ENCODE data around the gene ADAMTS10.
A peak's percentile ranks its signal among the peaks of the same experiment; 100 is the strongest.
"Not testable (repeated sequence)": the region's sequence is repeated elsewhere in the genome, so short reads cannot be mapped to it uniquely, and the experiment has no call there.

Gene ADAMTS10

DNA sequence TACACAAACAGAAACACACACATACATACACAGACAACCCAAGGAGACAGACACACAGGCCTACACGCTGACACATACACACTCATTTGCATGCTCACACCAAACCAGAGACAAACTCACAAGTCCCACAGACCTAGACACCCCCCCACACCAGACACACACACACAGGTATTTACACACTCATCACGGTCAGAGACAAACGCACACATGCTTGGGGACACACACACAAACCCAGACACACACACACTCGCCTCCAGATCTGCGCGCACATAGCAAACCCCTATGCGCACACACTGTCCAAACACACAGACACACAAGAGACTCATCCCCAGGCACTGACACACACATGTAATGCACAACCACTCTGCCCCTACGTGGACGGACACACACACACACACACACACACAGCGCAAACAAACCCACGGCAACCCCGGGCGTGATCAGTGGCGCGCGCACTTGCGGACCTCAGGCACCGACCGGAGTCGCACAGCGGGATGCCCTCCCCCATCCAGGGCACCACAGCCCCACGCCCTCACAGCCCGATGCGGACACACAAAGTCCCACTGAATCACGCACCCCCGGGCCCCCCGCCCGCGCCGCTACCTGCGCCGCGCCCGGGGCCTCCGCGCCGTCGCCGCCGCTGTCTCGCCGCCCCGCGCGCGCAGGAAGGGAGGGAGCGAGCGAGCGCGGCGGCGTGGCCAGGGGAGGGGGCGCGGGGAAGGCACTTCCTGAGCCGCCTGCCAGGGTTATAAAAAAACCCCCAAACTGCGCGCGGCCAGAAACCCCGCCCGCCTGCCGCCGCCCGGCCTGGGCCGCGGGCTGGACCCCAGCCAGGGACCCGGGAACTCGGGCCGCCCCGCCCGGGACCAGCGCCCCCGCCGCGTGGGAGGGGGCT lies at the start of gene ADAMTS10:
ADAMTS10 (minus strand) TSS at position 675 of the 895 bp plus-strand sequence. CDS start 5,005 bp downstream, outside the sequence.
- no peak for DNase-seq (ENCODE audit: low read depth, low spot score)

DNA sequence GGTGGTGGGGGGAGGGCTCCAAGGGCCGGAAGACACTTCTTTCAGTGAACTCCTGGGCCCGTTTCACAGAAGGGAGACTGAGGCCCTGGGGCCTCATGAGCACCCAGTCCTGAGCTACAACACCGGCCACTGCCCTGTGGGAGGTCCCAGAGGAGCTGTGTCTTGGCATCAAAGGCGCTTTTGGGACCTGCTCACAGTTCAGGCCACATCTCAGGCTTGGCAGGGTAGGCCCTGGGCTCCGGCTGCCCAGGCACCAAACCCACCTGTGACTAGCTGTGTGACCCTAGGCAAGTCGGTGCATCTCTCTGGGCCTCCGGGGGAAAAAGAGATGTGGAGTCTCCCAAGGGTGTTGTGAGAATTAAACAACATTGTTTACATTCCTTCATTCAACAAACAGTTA lies 49.4 kb upstream of the ADAMTS10 start:
- DNase-seq (ENCODE audit: low read depth, low spot score) = no peak

DNA sequence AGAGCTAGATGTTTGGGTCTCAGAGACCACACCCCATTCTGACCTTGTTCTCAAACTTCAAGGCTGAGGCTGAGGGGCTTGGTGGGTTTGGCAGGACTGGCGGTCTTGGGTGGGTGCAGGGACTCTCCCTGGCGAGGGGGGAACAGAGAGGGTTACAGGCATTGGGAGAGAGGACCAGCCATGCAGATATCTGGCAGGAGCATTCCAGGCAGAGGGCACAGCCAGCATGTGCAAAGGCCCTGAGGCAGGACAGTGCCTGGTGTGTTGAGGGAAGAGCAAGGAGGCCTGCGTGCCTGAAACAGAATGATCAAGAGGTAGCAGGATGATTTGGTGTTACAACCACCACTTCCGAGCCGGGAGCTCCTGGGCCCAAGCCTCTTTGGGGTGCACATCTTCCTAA lies 47.4 kb upstream of the ADAMTS10 start:
- no peak for DNase-seq (ENCODE audit: low read depth, low spot score)

DNA sequence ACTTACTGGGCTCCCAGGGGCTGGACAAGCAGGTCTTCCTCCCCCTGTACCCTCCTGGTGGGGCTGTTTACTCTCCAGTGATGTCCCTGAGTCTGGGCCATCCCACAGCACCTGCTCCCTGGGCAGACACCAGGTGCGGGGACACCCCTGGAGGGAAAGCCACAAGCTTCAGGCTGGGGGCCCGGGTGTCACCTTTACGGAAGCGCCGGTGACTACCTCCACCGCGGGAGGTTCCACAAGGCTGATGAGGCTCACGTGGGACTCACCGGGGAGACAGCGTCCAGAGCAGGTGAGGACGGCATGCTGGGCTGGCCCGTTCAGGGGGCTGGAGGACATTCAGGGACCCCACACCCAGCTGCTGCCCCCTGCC lies 44.8 kb upstream of the ADAMTS10 start:
- no peak for DNase-seq (ENCODE audit: low read depth, low spot score)

DNA sequence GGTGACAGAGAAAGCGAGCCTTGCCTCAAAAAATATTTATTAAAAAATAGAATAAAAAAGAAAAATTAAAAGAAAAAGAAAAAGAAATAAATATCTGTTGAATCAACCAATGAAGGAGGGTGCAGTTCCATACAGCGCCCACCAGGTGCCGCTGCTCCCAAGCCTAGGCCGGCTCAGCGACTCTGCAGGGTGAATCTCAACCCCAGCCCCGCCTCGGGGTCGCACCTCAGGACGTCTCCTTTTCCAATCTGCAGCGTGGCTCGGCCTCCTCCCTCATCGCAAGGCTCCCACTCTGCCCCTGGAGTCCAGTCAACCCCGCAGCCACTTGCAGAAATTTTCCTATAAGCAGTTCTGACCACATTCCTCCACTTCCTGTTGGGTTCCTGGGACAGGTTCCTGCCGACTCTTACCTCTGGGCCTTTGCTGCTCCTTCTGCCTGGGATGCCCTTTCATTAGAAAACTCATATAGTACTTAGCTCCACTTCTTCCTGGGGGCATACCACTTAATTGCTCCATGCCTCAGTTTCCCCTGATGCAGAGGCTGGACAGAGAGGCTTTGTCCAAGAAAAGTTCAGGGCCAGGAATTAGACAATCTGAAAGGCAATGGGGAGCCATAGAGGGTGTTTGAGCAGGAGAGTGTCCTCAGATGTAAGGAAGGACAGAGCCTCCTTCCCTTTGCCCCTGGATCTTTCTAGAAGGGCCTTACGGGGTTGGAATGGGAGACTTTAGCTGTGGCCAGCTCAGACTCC lies 44.2 kb upstream of the ADAMTS10 start:
- DNase-seq (ENCODE audit: low read depth, low spot score) = no peak

DNA sequence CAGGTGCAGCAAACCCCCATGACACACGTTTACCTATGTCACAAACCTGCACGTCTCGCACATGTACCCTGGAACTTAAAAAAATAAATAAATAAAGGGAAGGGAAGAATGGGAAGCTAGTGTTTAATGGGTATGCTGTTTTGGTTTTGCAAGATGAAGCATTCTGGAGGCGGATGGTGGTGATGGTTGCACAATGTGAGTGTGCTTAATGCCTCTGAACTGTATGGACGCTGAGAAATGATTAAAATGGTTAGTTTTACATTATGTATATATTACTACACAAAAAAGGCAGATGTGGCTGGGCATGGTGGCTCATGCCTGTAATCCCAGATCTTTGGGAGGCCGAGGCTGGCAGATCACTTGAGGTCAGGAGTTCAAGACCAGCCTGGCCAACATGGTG lies 37.7 kb upstream of the ADAMTS10 start:
- no peak for DNase-seq (ENCODE audit: low read depth, low spot score)

DNA sequence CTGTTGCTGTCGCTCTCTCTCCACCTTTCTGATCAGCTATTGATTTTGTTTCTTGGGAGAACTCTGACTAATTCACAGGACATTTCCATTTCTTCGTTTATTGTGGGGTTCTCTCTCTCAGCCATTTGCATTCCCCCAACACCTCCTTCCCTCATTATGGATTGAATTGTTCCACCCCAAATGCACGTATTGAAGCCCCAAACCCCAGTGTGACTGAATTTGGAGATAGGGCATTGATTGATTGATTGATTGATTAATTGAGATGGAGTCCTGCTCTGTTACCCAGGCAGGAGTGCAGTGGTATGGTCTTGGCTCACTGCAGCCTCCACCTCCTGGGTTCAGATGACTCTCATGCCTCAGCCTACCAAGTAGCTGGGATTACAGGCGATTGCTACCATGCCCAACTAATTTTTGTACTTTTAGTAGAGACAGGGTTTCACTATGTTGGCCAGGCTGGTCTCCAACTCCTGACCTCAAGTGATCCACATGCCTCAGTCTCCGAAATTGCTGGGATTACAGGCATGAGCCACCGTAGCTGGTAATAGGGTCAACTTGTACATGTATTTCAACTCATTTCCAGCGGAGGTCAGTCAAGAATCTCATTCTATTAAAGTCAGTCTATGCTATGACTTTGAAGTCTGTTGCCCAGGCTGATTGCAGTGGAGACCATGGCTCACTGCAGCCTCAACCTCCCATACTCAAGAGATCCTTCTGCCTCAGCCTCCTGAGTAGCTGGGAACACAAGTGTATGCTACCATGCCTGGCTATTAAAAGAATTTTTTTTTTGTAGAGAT lies 33.5 kb upstream of the ADAMTS10 start:
- no peak for DNase-seq (ENCODE audit: low read depth, low spot score)

DNA sequence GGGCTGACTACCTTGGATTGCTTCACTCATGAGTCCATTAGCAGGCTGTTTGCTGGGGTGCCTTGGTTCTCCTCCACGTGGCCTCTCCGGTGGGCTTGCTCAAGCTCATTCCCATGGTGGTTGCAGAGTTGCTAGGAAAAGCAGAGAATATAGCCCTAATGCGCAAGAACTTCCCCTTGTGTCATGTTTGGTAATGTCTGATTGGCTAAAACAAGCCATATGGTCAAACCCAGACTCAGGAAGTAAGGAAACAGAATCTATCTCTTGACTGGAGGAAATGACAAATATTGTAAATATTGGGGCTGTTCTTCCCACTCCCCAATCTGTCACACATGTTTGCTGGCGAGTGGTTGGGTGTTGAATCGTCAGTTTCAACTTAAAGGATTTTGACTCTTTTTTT lies 32.0 kb upstream of the ADAMTS10 start:
- no peak for DNase-seq (ENCODE audit: low read depth, low spot score)

DNA sequence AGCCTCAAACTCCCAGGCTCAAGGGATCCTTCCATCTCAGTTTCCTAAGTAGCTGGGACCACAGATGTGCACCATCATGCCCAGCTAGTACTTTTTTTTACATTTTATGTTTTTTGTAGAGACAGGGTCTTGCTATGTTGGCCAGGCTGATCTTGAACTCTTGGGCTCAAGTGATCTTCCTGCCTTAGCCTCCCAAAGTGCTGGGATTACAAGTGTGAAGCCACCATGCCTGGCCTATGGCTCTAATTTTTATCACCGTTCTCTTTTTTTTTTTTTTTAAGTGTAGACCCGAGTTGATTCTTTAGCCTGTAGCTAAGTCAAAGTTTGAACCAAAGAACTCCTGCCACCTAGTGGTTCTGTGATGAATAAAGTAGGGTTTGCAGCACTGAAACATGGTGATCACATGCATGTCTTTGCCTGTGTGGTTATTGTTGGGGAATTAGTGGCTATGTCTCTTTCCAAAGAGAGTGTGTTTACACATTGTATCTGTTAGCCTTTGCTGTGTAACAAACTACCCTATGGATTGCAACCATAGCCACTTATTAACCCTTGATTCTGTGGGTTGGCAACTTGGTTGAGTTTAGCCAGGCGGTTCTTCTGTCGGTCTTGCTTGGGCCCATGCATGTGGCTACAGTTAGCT lies 31.5 kb upstream of the ADAMTS10 start:
- DNase-seq (ENCODE audit: low read depth, low spot score) = no peak

DNA sequence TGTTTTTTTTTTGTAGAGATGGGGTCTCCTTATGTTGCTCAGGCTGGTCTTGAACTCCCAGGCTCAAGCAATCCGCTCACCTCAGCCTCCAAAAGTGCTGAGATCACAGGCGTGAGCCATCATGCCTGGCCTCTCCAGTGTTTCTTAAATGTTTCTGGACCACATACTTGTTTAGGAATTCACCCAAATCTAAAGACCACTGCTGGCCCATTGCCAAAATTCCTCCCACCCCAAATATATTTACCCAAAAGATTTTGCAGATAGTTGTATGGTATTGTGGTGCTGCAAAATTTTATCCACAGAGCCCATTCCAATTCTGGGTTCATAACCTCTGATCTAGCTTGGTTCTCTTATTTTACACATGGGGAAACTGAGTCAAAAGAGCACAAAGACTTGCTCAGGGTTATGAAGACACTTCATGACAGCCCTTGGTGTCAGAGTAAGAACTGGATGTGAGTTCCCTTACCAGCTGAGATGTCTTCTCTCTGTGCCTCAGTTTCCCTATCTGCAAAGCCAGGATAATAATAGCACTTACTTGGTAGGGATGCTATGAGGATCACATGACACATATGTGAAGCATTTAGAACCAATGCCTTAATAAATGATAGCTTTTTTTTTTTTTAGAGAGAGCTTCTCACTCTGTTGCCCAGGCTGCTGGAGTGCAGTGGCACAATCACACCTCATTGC lies 30.8 kb upstream of the ADAMTS10 start:
- DNase-seq (ENCODE audit: low read depth, low spot score) = no peak

DNA sequence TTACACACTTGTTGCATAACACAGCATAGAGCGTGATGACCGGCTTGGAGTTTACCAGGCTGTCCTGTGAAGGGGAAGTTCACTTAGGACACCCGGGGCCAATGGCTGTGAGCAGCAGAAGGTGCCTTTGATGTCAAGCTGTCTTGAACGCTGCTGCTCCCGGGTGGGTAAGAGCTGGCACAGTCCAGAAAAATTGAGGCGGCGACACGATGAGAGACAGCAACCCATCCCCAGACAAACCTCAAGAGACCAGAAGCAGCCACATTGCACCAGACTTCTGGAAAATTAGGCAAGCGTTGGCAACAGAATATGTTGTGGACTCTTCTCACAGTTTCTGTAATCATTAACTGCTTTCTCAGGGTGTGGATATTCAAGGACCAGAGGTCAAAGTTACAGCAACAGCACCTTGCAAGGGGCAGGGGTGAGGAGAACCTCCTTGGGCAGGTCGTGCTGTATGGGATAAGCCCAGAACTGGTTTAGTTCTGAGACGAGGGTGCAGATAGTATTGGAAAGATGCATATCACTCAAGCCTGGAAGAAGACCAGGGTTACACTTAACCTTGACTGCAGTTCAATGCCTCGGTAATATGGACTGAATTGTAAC lies 30.0 kb upstream of the ADAMTS10 start:
- no peak for DNase-seq (ENCODE audit: low read depth, low spot score)

DNA sequence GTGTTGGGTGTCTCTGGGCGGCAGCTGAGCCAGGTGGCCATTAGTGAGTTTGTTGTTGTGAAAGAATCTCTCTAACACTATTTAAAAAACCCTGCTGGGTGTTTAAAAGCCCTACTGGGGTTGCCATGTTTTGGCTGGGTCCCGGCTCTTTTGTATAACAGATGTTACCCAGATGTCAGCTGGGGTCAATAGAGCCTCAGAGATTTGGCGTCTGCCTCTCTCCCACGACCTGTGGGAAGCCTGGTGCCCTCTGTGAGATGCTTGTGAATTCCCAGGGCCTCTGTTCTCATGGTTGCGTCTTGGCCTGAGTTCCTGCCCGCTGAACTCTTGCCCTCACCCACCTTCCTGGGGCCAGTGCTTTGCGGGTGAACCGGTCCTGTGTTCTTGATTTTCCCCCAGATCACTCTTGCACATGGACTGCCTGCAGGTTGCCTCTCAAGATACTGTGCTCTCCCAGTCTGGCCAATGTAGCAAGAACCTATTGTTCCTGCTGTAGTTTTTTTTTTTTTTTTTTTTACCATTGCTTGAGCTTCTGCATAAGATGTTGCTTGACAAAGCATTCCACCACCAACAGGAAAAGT lies 29.4 kb upstream of the ADAMTS10 start:
- DNase-seq (ENCODE audit: low read depth, low spot score) = peak; percentile 87

DNA sequence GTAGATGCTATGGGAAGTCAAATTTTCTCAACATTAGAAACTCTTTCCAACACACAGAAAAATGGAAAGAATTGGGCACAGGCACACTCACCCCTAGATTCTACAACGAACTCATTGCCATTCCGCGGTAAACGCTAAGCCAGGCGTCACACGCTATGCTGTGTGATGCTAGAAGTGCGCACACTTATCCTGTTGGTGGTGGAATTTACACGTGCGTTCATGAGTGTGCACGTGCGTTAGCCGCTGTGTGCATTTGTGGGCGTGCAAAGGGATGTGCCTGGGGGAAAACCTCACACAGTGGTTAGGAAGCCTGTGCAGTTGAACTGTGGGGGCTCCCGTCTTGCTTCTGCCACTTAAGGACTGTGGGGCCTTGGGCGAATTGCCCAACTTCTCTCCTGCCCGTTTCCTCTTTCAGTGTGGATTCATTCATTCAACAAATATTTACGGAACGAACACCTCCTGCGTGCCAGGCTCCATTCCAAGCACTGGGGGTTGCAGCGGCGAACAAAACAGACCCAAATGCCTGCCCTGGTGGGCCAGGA lies 27.6 kb upstream of the ADAMTS10 start:
- DNase-seq (ENCODE audit: low read depth, low spot score) = no peak

DNA sequence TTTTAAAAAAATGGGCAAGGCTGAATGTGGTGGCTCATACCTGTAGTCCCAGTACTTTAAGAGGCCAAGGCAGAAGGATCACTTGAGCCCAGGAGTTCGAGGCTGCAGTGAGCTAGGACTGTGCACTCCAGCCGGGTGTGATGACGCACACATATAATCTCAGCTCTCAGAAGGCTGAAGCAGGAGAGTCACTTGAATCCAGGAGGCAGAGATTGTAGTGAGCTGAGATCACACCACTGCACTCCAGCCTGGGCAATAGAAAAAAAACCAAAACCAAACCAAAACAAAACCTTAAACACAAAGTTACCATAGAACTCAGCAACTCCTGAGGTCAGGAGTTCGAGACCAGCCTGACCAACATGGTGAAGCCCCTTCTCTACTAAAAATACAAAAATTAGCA lies 26.6 kb upstream of the ADAMTS10 start:
- DNase-seq (ENCODE audit: low read depth, low spot score) = not testable (repeated sequence)

DNA sequence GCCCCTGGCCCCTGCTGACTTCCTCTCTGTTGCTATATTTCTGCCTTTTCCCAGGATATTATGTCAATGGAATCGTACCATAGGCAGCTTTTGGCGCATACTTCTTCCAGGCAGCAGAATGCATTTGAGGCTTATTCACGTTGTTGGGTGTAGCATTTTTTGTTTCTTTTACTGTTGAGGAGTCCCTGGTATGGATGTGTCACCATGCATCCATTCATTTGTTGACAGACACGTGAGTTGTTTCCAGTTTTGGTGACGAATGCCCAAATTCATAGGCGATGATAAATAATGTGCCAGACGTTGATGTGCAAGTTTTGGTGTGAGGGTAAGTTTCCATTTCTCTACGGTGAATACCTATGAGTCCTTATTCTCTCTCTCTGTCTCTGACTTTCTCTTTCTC lies 24.9 kb upstream of the ADAMTS10 start:
- no peak for DNase-seq (ENCODE audit: low read depth, low spot score)

DNA sequence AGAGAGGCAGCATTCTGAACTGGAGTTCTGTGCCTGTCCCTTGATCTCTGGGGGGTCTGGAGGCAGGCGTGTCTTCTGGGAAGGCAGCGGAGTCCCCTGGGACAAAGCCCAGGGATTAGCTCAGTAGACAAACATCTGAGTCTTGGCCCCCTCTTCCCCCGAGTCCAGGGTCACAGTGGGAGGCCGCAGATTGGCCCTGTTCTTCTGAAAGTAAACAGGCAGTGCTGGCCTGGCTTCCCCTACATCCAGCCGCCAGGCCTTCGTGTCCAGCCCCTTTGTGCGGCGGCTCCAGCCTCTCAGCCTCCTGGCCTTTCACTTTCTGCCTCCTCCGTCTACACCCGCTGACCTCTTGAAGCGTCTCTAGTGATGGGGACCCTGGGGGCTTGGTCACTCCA lies 20.9 kb upstream of the ADAMTS10 start:
- peak; percentile 96 for DNase-seq (ENCODE audit: low read depth, low spot score)

DNA sequence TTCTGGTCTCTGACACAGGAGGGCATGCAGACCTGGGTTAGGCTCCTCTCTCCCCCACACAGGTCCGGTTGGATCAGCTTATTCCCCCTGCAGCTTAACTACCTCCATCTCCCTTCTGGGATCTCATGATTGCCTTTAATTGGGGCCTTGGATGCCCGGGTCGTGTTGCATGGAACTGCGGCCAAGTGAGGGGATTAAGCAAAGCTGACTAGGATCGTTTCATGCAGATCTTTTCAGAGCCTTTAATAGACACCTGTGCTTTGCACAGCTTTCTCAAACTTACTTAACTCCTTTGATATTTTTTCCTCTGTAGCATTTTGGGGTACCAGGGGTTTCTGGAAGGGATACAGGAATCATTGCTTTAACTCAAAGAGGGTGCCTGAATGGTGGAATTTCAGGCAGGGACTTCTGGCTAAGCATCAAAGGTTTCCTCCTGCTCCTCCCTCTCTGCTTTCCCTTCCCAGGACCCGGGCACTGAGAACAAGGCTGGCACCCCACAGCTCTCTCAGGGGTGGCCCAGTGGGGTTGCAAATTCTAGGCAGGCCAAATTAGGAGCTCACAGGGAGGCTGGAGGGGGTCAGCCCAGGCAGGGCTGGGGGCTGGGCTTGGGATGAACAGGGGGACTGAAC lies 20.4 kb upstream of the ADAMTS10 start:
- DNase-seq (ENCODE audit: low read depth, low spot score) = no peak

DNA sequence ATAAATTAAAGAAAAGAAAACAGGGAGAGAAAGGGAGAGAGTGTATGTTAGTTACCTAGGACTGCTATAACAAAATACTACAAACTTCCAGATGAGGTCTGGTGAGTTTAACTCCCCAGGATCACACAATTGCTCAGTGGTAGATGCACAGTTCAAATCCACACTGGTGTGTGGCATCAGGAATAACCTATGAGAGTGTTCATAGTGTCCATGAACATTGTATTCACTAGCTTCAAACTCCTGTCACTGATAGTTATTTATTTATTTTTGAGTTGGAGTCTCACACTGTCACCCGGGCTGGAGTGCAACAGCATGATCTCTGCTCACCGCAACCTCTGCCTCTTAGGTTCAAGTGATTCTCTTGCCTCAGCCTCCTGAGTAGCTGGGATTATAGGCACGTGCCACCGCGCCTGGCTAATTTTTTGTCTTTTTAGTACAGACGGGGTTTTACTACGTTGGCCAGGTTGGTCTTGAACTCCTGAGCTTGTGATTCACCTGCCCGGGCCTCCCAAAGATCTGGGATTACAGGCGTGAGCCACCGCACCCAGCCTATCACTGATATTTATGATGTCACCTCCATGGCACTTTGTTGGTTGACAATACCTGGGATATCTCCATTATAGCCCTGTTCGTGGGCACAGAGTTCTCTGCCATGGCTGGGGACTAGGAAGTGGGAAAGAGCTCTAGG lies 19.6 kb upstream of the ADAMTS10 start, which contains the start of gene NFILZ:
NFILZ (plus strand) TSS at position 638 of the 688 bp plus-strand sequence. CDS start 46,133 bp downstream, outside the sequence.
- DNase-seq (ENCODE audit: low read depth, low spot score) = no peak

DNA sequence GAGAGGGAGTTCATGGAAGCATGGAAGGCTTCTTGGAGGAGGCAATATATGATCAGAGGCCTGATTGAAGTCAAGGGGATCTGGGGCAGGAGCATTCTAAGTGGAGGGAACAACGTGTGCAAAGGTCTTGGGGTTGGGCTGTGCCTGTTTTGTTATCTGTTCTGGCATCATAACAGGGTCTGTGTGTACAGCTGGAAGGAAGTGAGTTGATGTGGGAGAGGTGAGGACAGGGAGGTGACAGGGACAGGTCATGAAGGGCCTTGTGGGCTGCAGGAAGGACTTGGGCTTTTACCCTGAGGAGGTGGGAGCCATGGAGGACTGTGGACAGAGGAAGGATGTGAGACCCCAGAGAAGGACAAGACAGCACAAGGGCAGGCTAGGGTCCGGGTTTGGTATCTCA lies 18.7 kb upstream of the ADAMTS10 start:
- DNase-seq (ENCODE audit: low read depth, low spot score) = no peak

All from smooth muscle cell of the brain vasculature (primary cell).